ENCODE measurements around the gene RBFOX1. TPM values are rescaled to one million over a fixed set of nuclear protein-coding genes. Genes with fewer than 3 reads are reported as not detected.

Gene RBFOX1
- total and polyA plus RNA-seq, 2 donors (not counting 1 experiment from before 2014, with no cell fraction given) = not detected

DNA sequence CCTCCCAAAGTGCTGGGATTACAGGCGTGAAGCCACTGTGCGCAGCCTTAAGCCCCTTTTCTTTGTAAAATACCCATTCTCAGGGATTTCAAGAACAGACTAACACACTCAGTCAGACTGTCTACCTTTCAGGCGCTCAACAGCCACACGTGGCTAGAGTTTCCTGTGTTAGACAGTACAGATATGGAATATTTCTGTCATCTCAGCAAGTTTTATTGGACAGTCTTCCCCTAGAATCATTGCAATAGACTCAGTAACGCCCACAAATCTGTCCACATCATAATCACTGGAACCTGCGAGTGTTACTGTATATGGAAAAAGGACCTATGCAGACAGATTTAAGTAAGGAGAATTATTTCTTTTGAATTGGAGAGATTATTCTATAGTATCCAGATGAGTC, 160.5 kb downstream of the RBFOX1 start:
- H3K9me3 Mint-ChIP-seq (ENCODE audit: insufficient read depth) = peaks cover 2% of the 10 kb centered on the region
- H3K27ac Mint-ChIP-seq = no peak overlapping the region
- H3K79me2 ChIP-seq (ENCODE audit: control insufficient read depth, insufficient read depth, low read length) = no peaks in the 10 kb centered on the region
- no peak overlapping the region for H3K27ac ChIP-seq (ENCODE audit: low read length in 2 of 2)
- H2AFZ ChIP-seq (ENCODE audit: insufficient read depth, low read depth, low read length, poor library complexity, severe bottlenecking) = no peak overlapping the region
- POLR2A ChIA-PET = no interaction called here
- TF ChIP-seq, protein P1, sequence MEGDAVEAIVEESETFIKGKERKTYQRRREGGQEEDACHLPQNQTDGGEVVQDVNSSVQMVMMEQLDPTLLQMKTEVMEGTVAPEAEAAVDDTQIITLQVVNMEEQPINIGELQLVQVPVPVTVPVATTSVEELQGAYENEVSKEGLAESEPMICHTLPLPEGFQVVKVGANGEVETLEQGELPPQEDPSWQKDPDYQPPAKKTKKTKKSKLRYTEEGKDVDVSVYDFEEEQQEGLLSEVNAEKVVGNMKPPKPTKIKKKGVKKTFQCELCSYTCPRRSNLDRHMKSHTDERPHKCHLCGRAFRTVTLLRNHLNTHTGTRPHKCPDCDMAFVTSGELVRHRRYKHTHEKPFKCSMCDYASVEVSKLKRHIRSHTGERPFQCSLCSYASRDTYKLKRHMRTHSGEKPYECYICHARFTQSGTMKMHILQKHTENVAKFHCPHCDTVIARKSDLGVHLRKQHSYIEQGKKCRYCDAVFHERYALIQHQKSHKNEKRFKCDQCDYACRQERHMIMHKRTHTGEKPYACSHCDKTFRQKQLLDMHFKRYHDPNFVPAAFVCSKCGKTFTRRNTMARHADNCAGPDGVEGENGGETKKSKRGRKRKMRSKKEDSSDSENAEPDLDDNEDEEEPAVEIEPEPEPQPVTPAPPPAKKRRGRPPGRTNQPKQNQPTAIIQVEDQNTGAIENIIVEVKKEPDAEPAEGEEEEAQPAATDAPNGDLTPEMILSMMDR (IDR thresholded peaks at IDR 0.05) = no peak
- TF ChIP-seq EZH2 (IDR thresholded peaks at IDR 0.05; ENCODE audit: borderline replicate concordance, insufficient read depth, low read depth, low read length, poor library complexity, severe bottlenecking) = no peak
- no peaks in the 10 kb centered on the region for H3K4me1 ChIP-seq (ENCODE audit: control insufficient read depth in 2 of 2, insufficient read depth in 2 of 2, low read length in 2 of 2)
- no peaks in the 10 kb centered on the region for H3K27me3 Mint-ChIP-seq
- ATAC-seq (ENCODE audit: low read depth) (no peak), DNase-seq (no peak)
- intact Hi-C loops (cut with micrococcal nuclease) = no loop called here
- 100% methylated on average over 2 of the region's 6 CpGs for WGBS (ENCODE audit: insufficient coverage)
- no peaks in the 10 kb centered on the region for H3K4me1 Mint-ChIP-seq
- H3K36me3 ChIP-seq (replicated peaks in 1 of 2; ENCODE audit: control extremely low read depth in 1 of 2, control insufficient read depth in 1 of 2, extremely low read depth in 1 of 2, insufficient read depth in 2 of 2, low read length in 1 of 2) = no peaks in the 10 kb centered on the region
- no peak overlapping the region for H3K4me3 ChIP-seq (ENCODE audit: control extremely low read depth in 1 of 5, extremely low read depth in 1 of 5, insufficient read depth in 1 of 5, low read depth in 2 of 5, low read length in 4 of 5)
- no peak overlapping the region for H3K4me2 ChIP-seq (replicated peaks; ENCODE audit: low read depth, low read length, poor library complexity, severe bottlenecking)
- H3K4me3 Mint-ChIP-seq = no peak overlapping the region
- H4K20me1 ChIP-seq (ENCODE audit: control insufficient read depth, insufficient read depth, low read length, poor library complexity, severe bottlenecking) = no peaks in the 10 kb centered on the region
- no peaks in the 10 kb centered on the region for H3K27me3 ChIP-seq (replicated peaks in 1 of 4; ENCODE audit: control extremely low read depth in 1 of 4, control insufficient read depth in 3 of 4, insufficient read depth in 4 of 4, low read length in 3 of 4)
- CTCF ChIA-PET = no interaction called here
- peaks cover 0 to 4% (median 0%) of the 10 kb centered on the region in 3 donors for H3K9me3 ChIP-seq (ENCODE audit: control extremely low read depth in 1 of 3, control insufficient read depth in 2 of 3, insufficient read depth in 1 of 3, low read length in 2 of 3)
- H3K9ac ChIP-seq (ENCODE audit: low read length) = no peak overlapping the region

- intact Hi-C loops (cut with micrococcal nuclease) = no loop called here
- H3K27ac Mint-ChIP-seq = no peak overlapping the region
- no peak overlapping the region for H3K4me2 ChIP-seq (replicated peaks; ENCODE audit: low read depth, low read length, poor library complexity, severe bottlenecking)
- H4K20me1 ChIP-seq (ENCODE audit: control insufficient read depth, insufficient read depth, low read length, poor library complexity, severe bottlenecking) = no peaks in the 10 kb centered on the region
- H2AFZ ChIP-seq (ENCODE audit: insufficient read depth, low read depth, low read length, poor library complexity, severe bottlenecking) = no peak overlapping the region
- no peaks in the 10 kb centered on the region for H3K4me1 Mint-ChIP-seq
- ChIA-PET CTCF (interaction anchor here (0.6 kb wide), 1 partner anchor 10 kb away, joined by 4 read pairs; no protein-coding TSS in a partner anchor), POLR2A (no interaction called here)
- no peaks in the 10 kb centered on the region for H3K36me3 ChIP-seq (replicated peaks in 1 of 2; ENCODE audit: control extremely low read depth in 1 of 2, control insufficient read depth in 1 of 2, extremely low read depth in 1 of 2, insufficient read depth in 2 of 2, low read length in 1 of 2)
- TF ChIP-seq EZH2 (IDR thresholded peaks at IDR 0.05; ENCODE audit: borderline replicate concordance, insufficient read depth, low read depth, low read length, poor library complexity, severe bottlenecking) = no peak
- TF ChIP-seq, protein P1 (IDR thresholded peaks at IDR 0.05) = no peak
- H3K9me3 ChIP-seq (ENCODE audit: control extremely low read depth in 1 of 3, control insufficient read depth in 2 of 3, insufficient read depth in 1 of 3, low read length in 2 of 3) = peaks cover 0 to 2% (median 0%) of the 10 kb centered on the region in 3 donors
- H3K27me3 ChIP-seq (replicated peaks in 1 of 4; ENCODE audit: control extremely low read depth in 1 of 4, control insufficient read depth in 3 of 4, insufficient read depth in 4 of 4, low read length in 3 of 4) = no peaks in the 10 kb centered on the region
- peaks cover 2% of the 10 kb centered on the region for H3K9me3 Mint-ChIP-seq (ENCODE audit: insufficient read depth)
- 60% methylated on average over 1 of the region's 4 CpGs for WGBS (ENCODE audit: insufficient coverage)
- H3K4me1 ChIP-seq (ENCODE audit: control insufficient read depth in 2 of 2, insufficient read depth in 2 of 2, low read length in 2 of 2) = no peaks in the 10 kb centered on the region
- H3K4me3 Mint-ChIP-seq = no peak overlapping the region
- H3K9ac ChIP-seq (ENCODE audit: low read length) = no peak overlapping the region
- no peaks in the 10 kb centered on the region for H3K79me2 ChIP-seq (ENCODE audit: control insufficient read depth, insufficient read depth, low read length)
- H3K27me3 Mint-ChIP-seq = no peaks in the 10 kb centered on the region
- DNase-seq (no peak), ATAC-seq (ENCODE audit: low read depth) (no peak)
- no peak overlapping the region for H3K4me3 ChIP-seq (ENCODE audit: control extremely low read depth in 1 of 5, extremely low read depth in 1 of 5, insufficient read depth in 1 of 5, low read depth in 2 of 5, low read length in 4 of 5)
- no peak overlapping the region for H3K27ac ChIP-seq (ENCODE audit: low read length in 2 of 2)
These were observed 165.0 kb downstream of the RBFOX1 start for GRCh38 chr16:7497691-7498090.
